ENCODE measurements around the gene HES5. TPM values are rescaled to one million over a fixed set of nuclear protein-coding genes. Genes with fewer than 3 reads are reported as not detected.

Gene HES5
- polyA plus RNA-seq, 1 donor (not counting 4 experiments of a cell fraction or from before 2014, with no cell fraction given) = 0.33 TPM

DNA sequence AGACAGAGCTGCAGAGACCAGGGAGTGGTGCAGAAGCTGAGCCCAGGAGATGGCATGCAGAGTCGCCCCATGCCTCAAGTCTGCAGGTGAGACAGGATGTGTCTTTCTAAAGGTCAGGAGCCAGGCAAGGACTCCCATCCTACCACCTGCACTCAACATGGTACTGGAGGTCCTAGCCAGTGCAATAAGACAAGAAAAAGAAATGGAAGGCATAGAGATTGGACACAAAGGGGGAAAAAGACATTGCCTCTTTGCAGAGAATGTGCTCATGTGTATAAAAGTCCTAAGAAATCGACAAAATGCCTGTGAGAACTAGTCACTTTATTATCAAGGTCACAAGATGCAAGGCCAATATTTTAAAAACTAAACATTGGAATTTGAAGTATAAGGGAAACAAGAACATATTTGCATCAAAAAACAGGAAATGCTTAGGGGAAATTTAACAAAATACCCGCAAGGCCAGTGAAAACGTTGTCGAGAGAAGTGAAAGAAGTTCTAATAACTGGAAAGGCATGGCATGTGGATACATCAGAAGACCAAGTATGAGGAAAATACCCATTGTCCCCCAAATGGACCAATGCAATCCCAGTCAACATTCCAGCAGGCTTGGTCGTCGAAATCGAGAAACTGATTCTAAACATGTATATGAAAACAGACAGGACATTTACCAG, 43.3 kb upstream of the HES5 start:
- no peak for FAIRE-seq

GRCh38 chr1:2571348-2571747, 41.3 kb upstream of the HES5 start:
- DNase-seq (ENCODE audit: low read depth, low spot score) = no peak
- no peak overlapping the region for H2AFZ ChIP-seq (ENCODE audit: control insufficient read depth, low read length)
- no peak overlapping the region for H3K27ac ChIP-seq (ENCODE audit: control insufficient read depth, insufficient read depth, low read length)
- no peak overlapping the region for H3K4me3 ChIP-seq (ENCODE audit: control insufficient read depth in 2 of 3, extremely low read depth in 1 of 3, insufficient read depth in 2 of 3, low read depth in 1 of 3, low read length in 3 of 3)
- H3K36me3 ChIP-seq (ENCODE audit: control insufficient read depth in 2 of 2, extremely low read depth in 1 of 2, insufficient read depth in 2 of 2, low read length in 2 of 2) = no peaks in the 10 kb centered on the region
- H3K4me1 ChIP-seq (ENCODE audit: control insufficient read depth, extremely low read depth, insufficient read depth, low read length) = no peaks in the 10 kb centered on the region
- TF ChIP-seq CTCF (optimal IDR thresholded peaks at IDR 0.05 in 1 of 3, IDR thresholded peaks at IDR 0.05 in 1 of 3, conservative IDR thresholded peaks at IDR 0.05 in 1 of 3; ENCODE audit: extremely low read depth in 1 of 3, insufficient read depth in 2 of 3, low read length in 3 of 3) (no peak), EZH2 (IDR thresholded peaks at IDR 0.05; ENCODE audit: low read length) (no peak)
- no peaks in the 10 kb centered on the region for H3K9me1 ChIP-seq (ENCODE audit: control insufficient read depth, extremely low read depth, insufficient read depth, low read length)
- no peaks in the 10 kb centered on the region for H4K20me1 ChIP-seq (ENCODE audit: control insufficient read depth, extremely low read depth, insufficient read depth, low read length)
- H3K4me2 ChIP-seq (ENCODE audit: control insufficient read depth, extremely low read depth, insufficient read depth, low read depth, low read length) = no peak overlapping the region
- H3K9ac ChIP-seq (ENCODE audit: control insufficient read depth, extremely low read depth, insufficient read depth, low read length) = no peak overlapping the region
- no peaks in the 10 kb centered on the region for H3K9me3 ChIP-seq (ENCODE audit: control insufficient read depth, low read depth, low read length)
- dilution Hi-C loops (cut with MboI; ENCODE audit: extremely low pct_ligation_motif_present, low sequenced_read_pairs) = no loop called here
- no peaks in the 10 kb centered on the region for H3K79me2 ChIP-seq (ENCODE audit: control insufficient read depth, insufficient read depth, low read length)
- H3K27me3 ChIP-seq (ENCODE audit: control insufficient read depth, extremely low read depth, insufficient read depth, low read length) = peaks cover 11% of the 10 kb centered on the region
- FAIRE-seq = no peak

More for the DNA sequence above, 43.3 kb upstream of the HES5 start:
- H3K9me1 ChIP-seq (ENCODE audit: control insufficient read depth, extremely low read depth, insufficient read depth, low read length) = no peaks in the 10 kb centered on the region
- H3K9me3 ChIP-seq (ENCODE audit: control insufficient read depth, low read depth, low read length) = no peaks in the 10 kb centered on the region
- no peaks in the 10 kb centered on the region for H3K36me3 ChIP-seq (ENCODE audit: control insufficient read depth in 2 of 2, extremely low read depth in 1 of 2, insufficient read depth in 2 of 2, low read length in 2 of 2)
- H2AFZ ChIP-seq (ENCODE audit: control insufficient read depth, low read length) = no peak overlapping the region
- no peaks in the 10 kb centered on the region for H3K79me2 ChIP-seq (ENCODE audit: control insufficient read depth, insufficient read depth, low read length)
- no peaks in the 10 kb centered on the region for H3K4me1 ChIP-seq (ENCODE audit: control insufficient read depth, extremely low read depth, insufficient read depth, low read length)
- H4K20me1 ChIP-seq (ENCODE audit: control insufficient read depth, extremely low read depth, insufficient read depth, low read length) = no peaks in the 10 kb centered on the region
- H3K9ac ChIP-seq (ENCODE audit: control insufficient read depth, extremely low read depth, insufficient read depth, low read length) = no peak overlapping the region
- H3K4me3 ChIP-seq (ENCODE audit: control insufficient read depth in 2 of 3, extremely low read depth in 1 of 3, insufficient read depth in 2 of 3, low read depth in 1 of 3, low read length in 3 of 3) = no peak overlapping the region
- TF ChIP-seq CTCF (optimal IDR thresholded peaks at IDR 0.05 in 1 of 3, IDR thresholded peaks at IDR 0.05 in 1 of 3, conservative IDR thresholded peaks at IDR 0.05 in 1 of 3; ENCODE audit: extremely low read depth in 1 of 3, insufficient read depth in 2 of 3, low read length in 3 of 3) (no peak), EZH2 (IDR thresholded peaks at IDR 0.05; ENCODE audit: low read length) (no peak)
- H3K27me3 ChIP-seq (ENCODE audit: control insufficient read depth, extremely low read depth, insufficient read depth, low read length) = peaks cover 10% of the 10 kb centered on the region
- dilution Hi-C loops (cut with MboI; ENCODE audit: extremely low pct_ligation_motif_present, low sequenced_read_pairs) = no loop called here
- H3K27ac ChIP-seq (ENCODE audit: control insufficient read depth, insufficient read depth, low read length) = no peak overlapping the region
- DNase-seq (ENCODE audit: low read depth, low spot score) = no peak
- no peak overlapping the region for H3K4me2 ChIP-seq (ENCODE audit: control insufficient read depth, extremely low read depth, insufficient read depth, low read depth, low read length)

Measured in keratinocyte (primary cell).